H9 (cell line): ENCODE results near the gene NHS. TPM values are rescaled to one million over a fixed set of nuclear protein-coding genes. Genes with fewer than 3 reads are reported as not detected.

ENCODE experiments used
- DNase-seq: peaks from one replicate; pipeline ENCODE4 v3.0.0-alpha.2; 2017
- H2AFZ ChIP-seq: one replicate; pipeline ENCODE4 v1.6.1; 2013; ENCODE audit warnings: mild to moderate bottlenecking, low read length, control low read depth, moderate library complexity
- H2AK5ac ChIP-seq: 2 replicates; pipeline ENCODE4 v1.6.1; 2013; ENCODE audit warnings: low read length, control low read depth, mixed read lengths; ENCODE audit not compliant: insufficient read length
- H2BK120ac ChIP-seq: one replicate; pipeline ENCODE4 v1.6.1; 2013; ENCODE audit warnings: low read depth, mild to moderate bottlenecking, low read length, control low read depth, inconsistent platforms; ENCODE audit not compliant: poor library complexity, severe bottlenecking
- H2BK12ac ChIP-seq: 2 replicates; pipeline ENCODE4 v1.6.1; 2013; ENCODE audit warnings: low read length, control low read depth, mixed read lengths, low read depth; ENCODE audit not compliant: insufficient read length
- H2BK15ac ChIP-seq: 2 replicates; pipeline ENCODE4 v1.6.1; 2013; ENCODE audit warnings: low read depth, low read length, control low read depth
- H2BK20ac ChIP-seq: one replicate; pipeline ENCODE4 v1.6.1; 2013; ENCODE audit warnings: low read depth, mild to moderate bottlenecking, low read length, control low read depth, inconsistent platforms; ENCODE audit not compliant: poor library complexity, severe bottlenecking
- H2BK5ac ChIP-seq: 2 replicates; pipeline ENCODE4 v1.6.1; 2013; ENCODE audit warnings: low read length, control low read depth, mixed read lengths; ENCODE audit not compliant: insufficient read length
- H3K14ac ChIP-seq: 2 replicates; pipeline ENCODE4 v1.6.1; 2013; ENCODE audit warnings: low read length, control low read depth; ENCODE audit not compliant: insufficient read depth
- H3K18ac ChIP-seq: 2 replicates; pipeline ENCODE4 v1.6.1; 2013; ENCODE audit warnings: low read depth, mild to moderate bottlenecking, mixed read lengths, low read length, control low read depth; ENCODE audit not compliant: insufficient read length
- H3K23ac ChIP-seq: 2 replicates; pipeline ENCODE4 v1.6.1; 2013; ENCODE audit warnings: low read length, control low read depth, mixed read lengths, low read depth; ENCODE audit not compliant: insufficient read length
- H3K23me2 ChIP-seq: 2 replicates; pipeline ENCODE4 v1.6.1; 2013; ENCODE audit warnings: low read depth, mild to moderate bottlenecking, mixed read lengths, low read length, control low read depth; ENCODE audit not compliant: insufficient read length, poor library complexity, severe bottlenecking
- H3K27ac ChIP-seq: 2 replicates; pipeline ENCODE4 v1.5.1; 2013; ENCODE audit warnings: low read length, control low read depth, mixed read lengths, low read depth; ENCODE audit not compliant: insufficient read length
- H3K27me3 ChIP-seq: 2 replicates; pipeline ENCODE4 v1.6.1; 2013; ENCODE audit warnings: low read length, control low read depth, inconsistent platforms; ENCODE audit not compliant: insufficient read depth
- H3K4ac ChIP-seq: 2 replicates; pipeline ENCODE4 v1.6.1; 2013; ENCODE audit warnings: low read depth, mild to moderate bottlenecking, control low read depth, inconsistent platforms, low read length, moderate library complexity
- H3K4me1 ChIP-seq: 2 replicates; pipeline ENCODE4 v1.6.1; 2013; ENCODE audit warnings: low read length, control low read depth, inconsistent platforms; ENCODE audit not compliant: insufficient read depth
- H3K4me2 ChIP-seq: 2 replicates; pipeline ENCODE4 v1.6.1; 2013; ENCODE audit warnings: low read length, control low read depth, mixed read lengths; ENCODE audit not compliant: insufficient read length, insufficient read depth
- H3K56ac ChIP-seq: 2 replicates; pipeline ENCODE4 v1.6.1; 2013; ENCODE audit warnings: low read depth, mild to moderate bottlenecking, mixed read lengths, low read length, control low read depth; ENCODE audit not compliant: insufficient read length
- H3K79me1 ChIP-seq: 2 replicates; pipeline ENCODE4 v1.6.1; 2013; ENCODE audit warnings: low read depth, mild to moderate bottlenecking, moderate library complexity, low read length, control low read depth, inconsistent platforms; ENCODE audit not compliant: insufficient read depth, poor library complexity, severe bottlenecking
- H3K79me2 ChIP-seq: 2 replicates; pipeline ENCODE4 v1.6.1; 2013; ENCODE audit warnings: low read length, control low read depth, inconsistent platforms; ENCODE audit not compliant: insufficient read depth
- H3K9ac ChIP-seq: 2 replicates; pipeline ENCODE4 v1.6.1; 2013; ENCODE audit warnings: low read length, control low read depth, mixed read lengths; ENCODE audit not compliant: insufficient read length; ENCODE audit errors: extremely low read depth
- H3K9me3 ChIP-seq: one replicate; pipeline ENCODE4 v1.6.1; 2013; ENCODE audit warnings: low read depth, low read length, inconsistent platforms; ENCODE audit not compliant: control insufficient read depth
- H3T11ph ChIP-seq: one replicate; pipeline ENCODE4 v1.6.1; 2013; ENCODE audit warnings: mild to moderate bottlenecking, low read length, control low read depth, inconsistent platforms
- H4K20me1 ChIP-seq: one replicate; pipeline ENCODE4 v1.6.1; 2013; ENCODE audit not compliant: control insufficient read depth, insufficient read length, insufficient read depth
- H4K5ac ChIP-seq: 2 replicates; pipeline ENCODE4 v1.6.1; 2013; ENCODE audit warnings: low read depth, mild to moderate bottlenecking, mixed read lengths, low read length, control low read depth; ENCODE audit not compliant: insufficient read length
- H4K8ac ChIP-seq: replicated peaks from 2 replicates; pipeline ENCODE4 v1.6.1; 2013; ENCODE audit warnings: low read length, control low read depth, mixed read lengths, low read depth; ENCODE audit not compliant: insufficient read length
- H4K91ac ChIP-seq: 2 replicates; pipeline ENCODE4 v1.6.1; 2013; ENCODE audit warnings: low read depth, mild to moderate bottlenecking, moderate library complexity, mixed read lengths, low read length, control low read depth; ENCODE audit not compliant: insufficient read length
- H3K27ac Mint-ChIP-seq, 3 experiments: 2 replicates in 2 of 3; 3 replicates in 1 of 3; pipeline ENCODE4 v1.8.0; 2020 to 2021; ENCODE audit warnings: mixed read lengths in 3 of 3, mild to moderate bottlenecking in 1 of 3, moderate library complexity in 1 of 3
- H3K27me3 Mint-ChIP-seq: 2 replicates; pipeline ENCODE4 v1.8.0; 2021; ENCODE audit warnings: low read depth, mild to moderate bottlenecking, moderate library complexity, mixed read lengths
- H3K36me3 Mint-ChIP-seq, 3 experiments: 2 replicates in 2 of 3; 3 replicates in 1 of 3; pipeline ENCODE4 v1.8.0; 2020 to 2021; ENCODE audit warnings: low read depth in 3 of 3, mixed read lengths in 3 of 3; ENCODE audit not compliant: insufficient read depth in 1 of 3
- H3K4me1 Mint-ChIP-seq, 2 experiments: 2 replicates each; pipeline ENCODE4 v1.8.0; 2020; ENCODE audit warnings: mixed read lengths in 2 of 2
- H3K4me3 Mint-ChIP-seq, 2 experiments: 2 replicates in 1 of 2; 3 replicates in 1 of 2; pipeline ENCODE4 v1.8.0; 2020 to 2021; ENCODE audit warnings: mild to moderate bottlenecking in 2 of 2, mixed read lengths in 2 of 2, moderate library complexity in 1 of 2
- H3K9me3 Mint-ChIP-seq, 2 experiments: 2 replicates in 1 of 2; 3 replicates in 1 of 2; pipeline ENCODE4 v1.8.0; 2020; ENCODE audit warnings: mild to moderate bottlenecking in 2 of 2, mixed read lengths in 2 of 2, moderate library complexity in 1 of 2
- CTCF ChIP-seq: fragments of 200-600 bp; sonication (generic); conservative IDR thresholded peaks from 3 replicates; pipeline ENCODE4 v1.8.0; 2021; ENCODE audit warnings: antibody characterized with exemption, mild to moderate bottlenecking
- total RNA-seq: library from RNA; stranded (reverse); gene quantifications from 2 replicates; pipeline ENCODE4 v1.2.1, GENCODE V29; 2021

The NHS gene
- total RNA-seq, 1 experiment from 2014 or later, result 8.7 TPM

- H3K23me2 ChIP-seq, result no peaks in the 10 kb centered on the region
- Mint-ChIP-seq H3K36me3 (no peaks in the 10 kb centered on the region; a peak in 2 of 7 replicates), H3K9me3 (no peaks in the 10 kb centered on the region), H3K4me3 (no peak overlapping the region), H3K27me3 (no peaks in the 10 kb centered on the region; the same call in 1 of the 2 replicates), H3K4me1 (peaks cover 45 to 47% of the 10 kb centered on the region in 2 experiments), H3K27ac (no peak overlapping the region)
- no peaks in the 10 kb centered on the region; the same call in 1 of the 2 replicates for H3K4me1 ChIP-seq
- H4K20me1 ChIP-seq, result no peaks in the 10 kb centered on the region
- no peak overlapping the region for H3K18ac ChIP-seq
- H2BK5ac ChIP-seq, result no peak overlapping the region
- H3K56ac ChIP-seq, result no peak overlapping the region
- H4K8ac ChIP-seq, result no peak overlapping the region
- no peak overlapping the region for H3K9ac ChIP-seq
- no peak for DNase-seq
- H3T11ph ChIP-seq, result no peak overlapping the region
- H3K14ac ChIP-seq, result no peak overlapping the region
- H3K4me2 ChIP-seq, result no peak overlapping the region
- H3K79me1 ChIP-seq, result no peaks in the 10 kb centered on the region
- no peak overlapping the region for H2BK120ac ChIP-seq
- H4K5ac ChIP-seq, result no peak overlapping the region
- no peak overlapping the region for H2BK12ac ChIP-seq
- no peak overlapping the region for H3K23ac ChIP-seq
- no peak overlapping the region for H4K91ac ChIP-seq
- no peak overlapping the region for H3K4ac ChIP-seq
- no peak for TF ChIP-seq CTCF
- no peak overlapping the region for H2BK15ac ChIP-seq
- no peak overlapping the region for H2BK20ac ChIP-seq
- H3K79me2 ChIP-seq, result no peaks in the 10 kb centered on the region
- no peak overlapping the region for H3K27ac ChIP-seq
- H2AFZ ChIP-seq, result no peak overlapping the region
- H2AK5ac ChIP-seq, result no peak overlapping the region
- H3K27me3 ChIP-seq, result no peaks in the 10 kb centered on the region
- H3K9me3 ChIP-seq, result no peaks in the 10 kb centered on the region
Measured at GRCh38 chrX:17643528-17643927, 268.5 kb downstream of the NHS start.
